ENCODE measurements around the gene TMEM176A. TPM values are rescaled to one million over a fixed set of nuclear protein-coding genes. Genes with fewer than 3 reads are reported as not detected.

Gene TMEM176A
- total RNA-seq, 1 experiment from 2014 or later, result not detected

DNA sequence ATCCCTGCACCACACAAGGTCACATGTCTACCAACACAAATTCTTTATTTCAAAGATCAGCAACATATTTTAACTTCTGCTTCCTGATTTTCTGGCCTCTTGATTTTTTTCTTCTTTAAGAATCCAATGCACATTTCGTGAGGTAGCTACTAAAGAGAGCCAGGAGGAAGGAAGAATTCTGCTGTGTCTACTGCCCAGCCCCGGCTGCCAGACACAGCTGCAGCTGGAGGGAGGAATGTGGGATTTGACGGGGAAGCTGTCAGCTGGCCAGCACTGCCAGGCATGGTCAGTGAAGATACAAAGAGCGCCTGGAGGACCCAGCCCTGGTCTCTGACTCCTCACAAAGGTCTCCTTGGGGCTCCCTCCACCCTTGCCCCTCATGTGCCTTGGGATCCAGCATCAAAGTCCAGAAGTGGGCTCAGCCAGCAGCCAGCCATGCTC, 44.9 kb downstream of the TMEM176A start:
- POLR2A ChIA-PET, result no interaction called here
- ATAC-seq (no peak), DNase-seq (ENCODE audit: low read depth, low spot score) (no peak)
- Histone ChIP-seq H3K36me3 (ENCODE audit: control insufficient read depth in 1 of 2, insufficient read depth in 2 of 2, low read length in 2 of 2) (no peaks in the 10 kb centered on the region), H3K4me2 (ENCODE audit: low read length) (no peak overlapping the region), H3K27ac (ENCODE audit: low read depth, low read length) (no peak overlapping the region), H3K9ac (ENCODE audit: low read length) (no peak overlapping the region), H3K4me1 (ENCODE audit: control insufficient read depth in 1 of 2, insufficient read depth in 2 of 2, low read length in 2 of 2) (no peaks in the 10 kb centered on the region), H2AFZ (ENCODE audit: low read depth, low read length, poor library complexity, severe bottlenecking) (no peak overlapping the region), H3K4me3 (replicated peaks in 1 of 2; ENCODE audit: low read depth in 1 of 2, low read length in 2 of 2) (no peak overlapping the region), H3K9me2 (ENCODE audit: insufficient read depth) (no peaks in the 10 kb centered on the region), H3K79me2 (ENCODE audit: insufficient read depth, low read length) (no peaks in the 10 kb centered on the region), H3K9me3 (ENCODE audit: control insufficient read depth in 1 of 2, insufficient read depth in 1 of 2, low read depth in 1 of 2, low read length in 2 of 2) (no peaks in the 10 kb centered on the region), H3K27me3 (ENCODE audit: insufficient read depth, low read length) (peaks cover 21% of the 10 kb centered on the region), H4K20me1 (ENCODE audit: insufficient read depth) (no peaks in the 10 kb centered on the region)
- no TSS peak for BruUV-seq (replicated peaks)
- intact Hi-C loops (cut with micrococcal nuclease), result no loop called here
- CTCF ChIA-PET, result no interaction called here
- no peak for TF ChIP-seq JUND (IDR thresholded peaks at IDR 0.05)
- no peak for TF ChIP-seq ELF1 (IDR thresholded peaks at IDR 0.05; ENCODE audit: borderline replicate concordance, low read depth)
- TF ChIP-seq ZFX (IDR thresholded peaks at IDR 0.05), result no peak
- TF ChIP-seq, protein P1, sequence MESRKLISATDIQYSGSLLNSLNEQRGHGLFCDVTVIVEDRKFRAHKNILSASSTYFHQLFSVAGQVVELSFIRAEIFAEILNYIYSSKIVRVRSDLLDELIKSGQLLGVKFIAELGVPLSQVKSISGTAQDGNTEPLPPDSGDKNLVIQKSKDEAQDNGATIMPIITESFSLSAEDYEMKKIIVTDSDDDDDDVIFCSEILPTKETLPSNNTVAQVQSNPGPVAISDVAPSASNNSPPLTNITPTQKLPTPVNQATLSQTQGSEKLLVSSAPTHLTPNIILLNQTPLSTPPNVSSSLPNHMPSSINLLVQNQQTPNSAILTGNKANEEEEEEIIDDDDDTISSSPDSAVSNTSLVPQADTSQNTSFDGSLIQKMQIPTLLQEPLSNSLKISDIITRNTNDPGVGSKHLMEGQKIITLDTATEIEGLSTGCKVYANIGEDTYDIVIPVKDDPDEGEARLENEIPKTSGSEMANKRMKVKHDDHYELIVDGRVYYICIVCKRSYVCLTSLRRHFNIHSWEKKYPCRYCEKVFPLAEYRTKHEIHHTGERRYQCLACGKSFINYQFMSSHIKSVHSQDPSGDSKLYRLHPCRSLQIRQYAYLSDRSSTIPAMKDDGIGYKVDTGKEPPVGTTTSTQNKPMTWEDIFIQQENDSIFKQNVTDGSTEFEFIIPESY (IDR thresholded peaks at IDR 0.05; ENCODE audit: extremely low read depth, insufficient replicate concordance, low read length), result no peak
- TF ChIP-seq ZNF274 (IDR thresholded peaks at IDR 0.05; ENCODE audit: low read depth, low read length), result no peak
- TF ChIP-seq EZH2 (IDR thresholded peaks at IDR 0.05), result no peak
- TF ChIP-seq POLR2A (IDR thresholded peaks at IDR 0.05; ENCODE audit: borderline replicate concordance, extremely low read depth, insufficient read depth, insufficient read length), result no peak
- TF ChIP-seq, protein P2, sequence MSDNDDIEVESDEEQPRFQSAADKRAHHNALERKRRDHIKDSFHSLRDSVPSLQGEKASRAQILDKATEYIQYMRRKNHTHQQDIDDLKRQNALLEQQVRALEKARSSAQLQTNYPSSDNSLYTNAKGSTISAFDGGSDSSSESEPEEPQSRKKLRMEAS (IDR thresholded peaks at IDR 0.05), result no peak
- TF ChIP-seq, protein P3, sequence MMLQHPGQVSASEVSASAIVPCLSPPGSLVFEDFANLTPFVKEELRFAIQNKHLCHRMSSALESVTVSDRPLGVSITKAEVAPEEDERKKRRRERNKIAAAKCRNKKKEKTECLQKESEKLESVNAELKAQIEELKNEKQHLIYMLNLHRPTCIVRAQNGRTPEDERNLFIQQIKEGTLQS (IDR thresholded peaks at IDR 0.05), result no peak
- no peak for TF ChIP-seq RAD21 (IDR thresholded peaks at IDR 0.05; ENCODE audit: low read depth)
- no peak for TF ChIP-seq EGR1 (IDR thresholded peaks at IDR 0.05; ENCODE audit: low read depth)
- RAD21 ChIA-PET (ENCODE audit: low non-redundant PET in 1 of 2, low total read pairs in 2 of 2, uncharacterized antibody in 2 of 2, unreplicated experiment in 2 of 2), result no interaction called here
